ENCODE data around the gene APRT. TPM values are rescaled to one million over a fixed set of nuclear protein-coding genes. Genes with fewer than 3 reads are reported as not detected.

The APRT gene
- total RNA-seq, 2 experiments from 2014 or later: 314 TPM

DNA sequence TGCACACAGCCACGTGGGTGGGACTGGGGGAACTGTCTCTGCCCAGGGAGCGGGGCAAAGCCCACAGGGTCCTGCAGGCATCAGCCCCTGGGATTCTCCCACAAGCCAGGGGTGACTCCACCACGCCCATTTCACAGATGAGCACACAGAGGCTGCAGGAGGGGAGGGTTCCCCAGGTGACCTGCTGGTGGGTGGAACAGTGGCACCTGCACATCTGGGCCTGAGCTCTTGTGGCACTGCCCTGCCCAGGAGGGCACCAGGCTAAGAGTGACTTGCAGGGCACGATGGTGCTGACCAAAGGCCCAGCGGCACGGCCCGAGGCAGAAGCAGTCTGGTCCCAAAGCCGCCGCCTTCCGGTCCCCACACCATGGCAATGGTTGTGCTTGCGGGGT, 50.6 kb downstream of the APRT start:
- peaks cover 10% of the 10 kb centered on the region for H3K4me1 Mint-ChIP-seq (ENCODE audit: low read depth)
- CTCF ChIA-PET: no interaction called here
- no peaks in the 10 kb centered on the region for H3K27me3 Mint-ChIP-seq (ENCODE audit: low read depth)
- H3K9me3 Mint-ChIP-seq: no peaks in the 10 kb centered on the region
- intact Hi-C loops (cut with micrococcal nuclease): no loop called here
- peaks cover 1% of the 10 kb centered on the region for H3K36me3 Mint-ChIP-seq (ENCODE audit: low read depth)
- no peak for DNase-seq
- H3K4me3 Mint-ChIP-seq: no peak overlapping the region
- H3K27ac Mint-ChIP-seq: no peak overlapping the region

DNA sequence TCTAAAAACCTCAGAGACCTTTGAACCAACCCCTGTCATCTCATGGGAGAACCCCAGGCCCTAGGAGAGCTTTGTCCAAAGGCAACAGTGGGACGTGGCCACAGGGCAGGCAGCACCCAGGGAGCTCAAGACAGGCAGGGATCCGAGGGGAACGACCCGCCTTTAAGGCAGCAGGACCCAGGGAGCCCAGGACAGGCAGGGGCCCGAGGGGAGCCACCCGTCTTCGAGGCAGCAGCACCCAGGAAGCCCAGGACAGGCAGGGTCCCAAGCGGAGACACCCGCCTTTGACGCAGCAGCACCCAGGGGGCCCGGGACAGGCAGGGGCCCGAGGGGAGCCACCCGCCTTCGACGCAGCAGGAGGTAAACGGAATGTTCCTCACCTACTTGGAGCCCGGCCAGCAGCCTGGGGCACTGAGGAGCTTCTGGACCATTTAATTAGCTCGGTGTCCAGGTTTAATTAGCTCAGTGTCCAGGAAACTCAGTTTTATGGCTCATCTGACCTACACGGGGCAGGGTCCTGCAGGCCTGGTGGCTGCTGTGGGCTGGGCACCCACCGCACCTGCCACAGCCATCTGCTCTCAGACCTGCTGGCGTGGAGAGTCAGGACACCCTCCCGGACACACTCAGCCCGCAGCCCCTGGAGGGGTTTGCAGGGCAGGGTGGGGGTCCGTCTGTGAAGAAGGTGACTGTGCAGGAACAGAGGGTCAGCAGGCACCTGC, 51.1 kb downstream of the APRT start:
- Mint-ChIP-seq H3K4me3 (no peak overlapping the region), H3K36me3 (ENCODE audit: low read depth) (peaks cover 1% of the 10 kb centered on the region), H3K4me1 (ENCODE audit: low read depth) (peaks cover 9% of the 10 kb centered on the region), H3K27ac (no peak overlapping the region), H3K9me3 (no peaks in the 10 kb centered on the region), H3K27me3 (ENCODE audit: low read depth) (no peaks in the 10 kb centered on the region)
- no peak for DNase-seq
- CTCF ChIA-PET: no interaction called here
- intact Hi-C loops (cut with micrococcal nuclease): no loop called here

DNA sequence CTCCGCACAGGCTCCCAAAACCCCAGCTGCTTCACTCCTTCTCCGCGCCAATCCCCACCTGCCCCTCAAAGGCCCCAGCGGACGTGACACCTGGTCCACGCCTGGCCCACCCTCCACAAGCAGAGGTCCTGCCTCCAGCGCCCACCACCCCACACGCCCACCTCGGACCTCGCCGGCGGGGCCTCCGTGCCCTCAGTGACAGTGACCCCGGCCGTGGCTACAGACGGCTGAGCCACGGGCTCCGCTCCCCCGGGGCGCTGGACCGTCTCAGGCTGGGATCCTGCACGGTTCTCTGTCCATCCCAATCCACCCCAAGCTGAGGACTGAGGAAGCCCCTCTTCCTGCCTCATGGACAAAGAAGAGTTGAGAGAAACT, 51.8 kb downstream of the APRT start:
- H3K27ac Mint-ChIP-seq: no peak overlapping the region
- H3K4me3 Mint-ChIP-seq: no peak overlapping the region
- H3K9me3 Mint-ChIP-seq: no peaks in the 10 kb centered on the region
- DNase-seq: no peak
- intact Hi-C loops (cut with micrococcal nuclease): no loop called here
- H3K27me3 Mint-ChIP-seq (ENCODE audit: low read depth): no peaks in the 10 kb centered on the region
- H3K36me3 Mint-ChIP-seq (ENCODE audit: low read depth): peaks cover 1% of the 10 kb centered on the region
- peaks cover 11% of the 10 kb centered on the region for H3K4me1 Mint-ChIP-seq (ENCODE audit: low read depth)
- CTCF ChIA-PET: interaction anchor here (1.3 kb wide), 2 partner anchors 15 to 37 kb away, joined by 4 read pairs; no protein-coding TSS in a partner anchor

Other genes starting within 250 kb of the APRT start
- 10 to 100 TPM; 55.8 to 58.5 TPM for gene ZC3H18, start 241.5 kb downstream of the APRT start, total RNA-seq
- not detected for gene IL17C, start 173.4 kb downstream of the APRT start, total RNA-seq
- gene CYBA, start 160.9 kb downstream of the APRT start, total RNA-seq: 100 to 1,000 TPM; 167 to 180 TPM
- gene MVD, start 148.8 kb downstream of the APRT start, total RNA-seq: 10 to 100 TPM; 90.5 to 96.8 TPM
- gene SNAI3, start 125.4 kb downstream of the APRT start, total RNA-seq: 1 to 10 TPM; 2.9 to 3.0 TPM
- gene RNF166, start 105.5 kb downstream of the APRT start, total RNA-seq: 10 to 100 TPM; 33.6 to 35.3 TPM
- 10 to 100 TPM; 46.1 to 48.1 TPM for gene CTU2, start 105.4 kb downstream of the APRT start, total RNA-seq
- 10 to 100 TPM; 78.2 to 80.1 TPM for gene PIEZO1, start 26.7 kb downstream of the APRT start, total RNA-seq
- gene CDT1, start 8.1 kb downstream of the APRT start, total RNA-seq: 100 to 1,000 TPM; 223 to 231 TPM
- gene GALNS, start 45.0 kb upstream of the APRT start, total RNA-seq: 10 to 100 TPM; 10.9 to 11.2 TPM
- 10 to 100 TPM; 57.7 to 66.1 TPM for gene TRAPPC2L, start 45.2 kb upstream of the APRT start, total RNA-seq
- not detected for gene PABPN1L, start 54.7 kb upstream of the APRT start, total RNA-seq
- gene CBFA2T3, start 165.3 kb upstream of the APRT start, total RNA-seq: not detected

Data from activated naive CD4-positive, alpha-beta T cell treated with anti-CD3 and anti-CD28 coated beads for 36 hours (primary cell).